Ishikawa (cell line): ENCODE results near the gene LDB3.
A peak's percentile ranks its signal among the peaks of the same experiment; 100 is the strongest.

ENCODE experiments used
- CEBPB ChIP-seq: IDR thresholded peaks from 2 replicates; pipeline ENCODE4 v1.6.1; 2012
- CREB1 ChIP-seq: IDR thresholded peaks from 2 replicates; pipeline ENCODE4 v1.6.1; 2012; ENCODE audit warnings: low read depth
- EGR1 ChIP-seq: IDR thresholded peaks from 2 replicates; pipeline ENCODE4 v1.6.1; 2012
- EP300 ChIP-seq: IDR thresholded peaks from 2 replicates; pipeline ENCODE4 v1.6.1; 2012; ENCODE audit warnings: borderline replicate concordance
- FOXM1 ChIP-seq: IDR thresholded peaks from 2 replicates; pipeline ENCODE4 v1.6.1; 2012; ENCODE audit warnings: low read depth, borderline replicate concordance
- MAX ChIP-seq: IDR thresholded peaks from 2 replicates; pipeline ENCODE4 v1.6.1; 2012
- NFIC ChIP-seq: IDR thresholded peaks from 2 replicates; pipeline ENCODE4 v1.6.1; 2012
- RAD21 ChIP-seq: IDR thresholded peaks from 2 replicates; pipeline ENCODE4 v1.6.1; 2012; ENCODE audit warnings: low read depth
- REST ChIP-seq: IDR thresholded peaks from 2 replicates; pipeline ENCODE4 v1.6.1; 2012; ENCODE audit warnings: low read depth, mild to moderate bottlenecking
- TAF1 ChIP-seq: IDR thresholded peaks from 2 replicates; pipeline ENCODE4 v1.6.1; 2012; ENCODE audit warnings: low read depth, mild to moderate bottlenecking
- TCF12 ChIP-seq: IDR thresholded peaks from 2 replicates; pipeline ENCODE4 v1.6.1; 2012; ENCODE audit warnings: low read depth
- TEAD4 ChIP-seq: IDR thresholded peaks from 2 replicates; pipeline ENCODE4 v1.6.1; 2012
- YY1 ChIP-seq: IDR thresholded peaks from 2 replicates; pipeline ENCODE4 v1.6.1; 2012; ENCODE audit warnings: low read depth
- ZBTB7A ChIP-seq: IDR thresholded peaks from 2 replicates; pipeline ENCODE4 v1.6.1; 2012; ENCODE audit warnings: low read depth
- TF ChIP-seq, protein P1 (sequence below): IDR thresholded peaks from 2 replicates; pipeline ENCODE4 v1.6.1; 2012

Gene LDB3

GRCh38 chr10:86729677-86730076 lies 61.4 kb downstream of the LDB3 start:
- TF ChIP-seq CEBPB (no peak), RAD21 (no peak), NFIC (no peak), YY1 (no peak), MAX (no peak), TCF12 (no peak)
- TF ChIP-seq, protein P1, sequence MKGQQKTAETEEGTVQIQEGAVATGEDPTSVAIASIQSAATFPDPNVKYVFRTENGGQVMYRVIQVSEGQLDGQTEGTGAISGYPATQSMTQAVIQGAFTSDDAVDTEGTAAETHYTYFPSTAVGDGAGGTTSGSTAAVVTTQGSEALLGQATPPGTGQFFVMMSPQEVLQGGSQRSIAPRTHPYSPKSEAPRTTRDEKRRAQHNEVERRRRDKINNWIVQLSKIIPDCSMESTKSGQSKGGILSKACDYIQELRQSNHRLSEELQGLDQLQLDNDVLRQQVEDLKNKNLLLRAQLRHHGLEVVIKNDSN: no peak

DNA sequence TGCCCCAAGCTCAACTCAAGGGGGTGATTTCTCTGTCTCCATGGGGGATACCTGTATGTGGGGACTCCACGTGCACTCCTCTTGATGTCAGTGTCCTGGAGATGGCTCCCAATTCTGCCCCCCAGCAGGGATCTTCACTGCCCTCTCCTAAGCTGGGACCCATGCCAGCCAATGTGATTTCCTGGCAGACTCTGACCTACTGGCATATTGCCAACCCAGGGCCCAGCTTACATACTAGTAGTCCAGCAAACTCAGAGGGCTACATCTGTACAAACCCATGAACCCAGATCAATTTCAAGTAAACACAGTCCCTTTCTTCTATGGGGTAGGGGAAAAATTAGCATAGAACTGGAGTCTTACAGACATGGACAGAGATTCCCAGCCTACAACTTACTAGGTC lies 61.9 kb downstream of the LDB3 start:
- TF ChIP-seq NFIC (peak; percentile 56; the same call in 1 of the 2 replicates), CREB1 (no peak)

DNA sequence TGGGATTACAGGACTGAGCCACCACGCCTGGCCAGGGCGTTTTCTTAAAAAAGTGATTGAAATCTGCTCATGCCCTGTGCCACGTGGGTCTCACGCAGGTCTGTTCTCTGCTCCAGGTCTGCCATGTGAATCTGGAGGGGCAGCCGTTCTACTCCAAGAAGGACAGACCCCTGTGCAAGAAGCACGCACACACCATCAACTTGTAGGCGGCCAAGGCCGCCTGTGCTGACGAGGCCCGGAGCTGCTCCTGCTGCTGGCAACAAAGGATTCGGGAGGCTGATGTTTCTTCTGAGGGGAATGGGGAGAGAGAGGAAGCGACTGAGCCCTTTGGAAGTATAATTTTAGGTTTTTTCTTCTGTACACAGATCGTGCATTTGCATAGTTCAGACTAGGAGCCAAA lies 64.5 kb downstream of the LDB3 start:
- no peak for TF ChIP-seq TEAD4
- TF ChIP-seq EP300: no peak
- no peak for TF ChIP-seq NFIC
- no peak for TF ChIP-seq CREB1
- TF ChIP-seq EGR1: no peak
- no peak for TF ChIP-seq CEBPB
- no peak for TF ChIP-seq ZBTB7A
- TF ChIP-seq, protein P1: no peak
- TF ChIP-seq MAX: no peak
- no peak for TF ChIP-seq TCF12
- no peak for TF ChIP-seq REST
- TF ChIP-seq FOXM1: no peak

DNA sequence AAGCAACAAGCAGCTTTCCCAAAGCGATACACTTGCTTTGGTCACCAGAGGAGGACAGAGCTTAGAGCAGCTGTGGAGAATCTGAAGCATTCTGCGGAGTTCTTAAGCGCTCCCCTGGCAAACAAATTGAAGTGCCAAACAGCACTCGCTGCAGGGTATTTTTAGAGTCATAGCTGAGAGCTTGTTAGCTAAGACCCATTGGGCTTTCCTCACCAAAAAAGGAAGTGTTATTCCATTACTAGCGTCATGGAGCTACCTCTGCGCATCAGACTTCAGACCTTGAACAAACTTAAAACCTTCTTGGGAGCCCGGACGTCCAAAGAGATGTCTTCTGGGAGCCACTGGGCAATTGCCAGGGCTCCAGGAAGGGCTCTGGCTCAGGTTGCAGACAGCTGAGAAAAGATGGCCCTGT lies 65.0 kb downstream of the LDB3 start:
- TF ChIP-seq FOXM1 (no peak), CREB1 (no peak), CEBPB (no peak), RAD21 (no peak), TCF12 (no peak), NFIC (no peak), MAX (no peak), EGR1 (no peak), ZBTB7A (no peak), REST (no peak)
- TF ChIP-seq, protein P1: no peak

DNA sequence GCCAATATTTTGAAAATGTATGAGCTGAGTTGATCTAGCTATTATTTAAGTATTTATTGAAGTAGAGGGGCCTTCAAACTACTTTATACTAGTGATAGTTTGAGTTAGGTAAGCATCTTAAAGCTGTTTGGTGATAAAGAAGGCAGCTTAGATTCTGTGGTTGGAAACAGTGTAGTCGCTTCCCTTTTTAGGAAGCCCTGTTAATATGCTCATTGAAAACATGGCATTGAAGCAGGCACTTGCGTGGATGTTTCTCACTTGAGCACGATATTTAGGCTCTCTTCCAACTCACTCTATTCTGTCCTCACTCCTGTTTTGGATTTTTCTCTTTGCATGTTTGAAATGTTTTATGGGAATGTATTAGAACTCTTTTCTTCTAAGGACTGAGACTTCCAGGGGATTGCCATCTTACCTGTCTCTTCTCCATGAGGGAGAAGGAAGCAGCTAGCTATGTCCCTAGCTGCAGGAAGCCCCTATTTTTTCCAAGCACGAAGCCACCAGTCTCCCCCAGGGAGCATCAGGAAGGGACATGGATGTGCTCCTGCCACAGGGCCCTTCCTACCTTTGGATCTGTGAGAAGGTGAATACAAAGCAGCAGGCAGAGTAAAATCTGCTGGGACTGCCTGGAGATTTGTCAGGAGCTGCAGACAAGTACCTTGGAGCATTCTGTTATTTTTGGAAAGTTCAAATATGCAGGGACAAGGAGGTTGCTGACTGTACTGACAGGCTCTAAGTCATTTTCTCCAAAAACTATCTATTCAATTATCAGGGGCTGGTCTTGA lies 66.1 kb downstream of the LDB3 start:
- TF ChIP-seq CREB1: no peak

DNA sequence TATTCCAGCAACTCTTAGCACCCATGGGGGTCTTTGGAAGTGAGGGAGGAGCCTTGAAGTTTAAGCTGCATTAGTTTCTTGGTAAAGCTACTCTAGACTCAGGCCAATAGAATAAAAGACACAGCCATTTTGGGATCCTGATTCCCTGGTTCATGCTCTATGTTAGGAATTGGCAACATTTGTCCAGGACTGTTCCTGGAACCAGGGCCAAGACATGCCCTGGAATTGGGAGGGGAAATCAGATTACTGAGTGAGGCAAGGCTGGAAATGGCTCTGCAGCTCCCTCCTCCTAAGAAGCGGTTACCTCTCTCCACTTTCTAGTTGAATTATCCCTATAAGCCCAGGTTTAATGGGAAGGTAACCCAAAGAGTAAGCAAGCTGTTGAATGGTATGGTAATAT lies 73.9 kb downstream of the LDB3 start:
- no peak for TF ChIP-seq EP300
- no peak for TF ChIP-seq FOXM1
- no peak for TF ChIP-seq TAF1
- TF ChIP-seq, protein P1: no peak
- TF ChIP-seq TCF12: no peak
